Esophagus muscularis mucosa (tissue), 4 donors: ENCODE measurements around the gene DPYD.

Source experiments
- CTCF ChIP-seq, 3 experiments: fragments of 200-600 bp in 2 of 3; fragments of 450-650 bp in 1 of 3; sonication (generic) in 2 of 3; IDR thresholded peaks; one replicate each; pipeline ENCODE4 v1.5.1; 2017 to 2019; ENCODE audit warnings: antibody characterized with exemption in 3 of 3, mild to moderate bottlenecking in 2 of 3, moderate library complexity in 1 of 3
- EP300 ChIP-seq: sonication (generic); formaldehyde crosslinking; IDR thresholded peaks from one replicate; pipeline ENCODE4 v1.6.1; 2017; ENCODE audit warnings: antibody characterized with exemption
- POLR2A ChIP-seq: fragments of 450-650 bp; IDR thresholded peaks from one replicate; pipeline ENCODE4 v1.6.1; 2017; ENCODE audit warnings: antibody characterized with exemption, moderate library complexity, mild to moderate bottlenecking, low read depth

GRCh38 chr1:97505816-97506215 lies 415.0 kb downstream of the DPYD start:
- TF ChIP-seq EP300 (no peak), POLR2A (no peak), CTCF (IDR thresholded peaks at IDR 0.05) (no peak)
